Endothelial cell of umbilical vein (primary cell): ENCODE data around the gene FXYD6. TPM values are rescaled to one million over a fixed set of nuclear protein-coding genes. Genes with fewer than 3 reads are reported as not detected.
A peak's percentile ranks its signal among the peaks of the same experiment; 100 is the strongest.

Source experiments
- BruUV-seq: library from RNA; stranded (reverse); fragments of 400-500 nt; replicated peaks from 2 replicates; lab custom pipeline; 2021; lab: Mats Ljungman, UMichigan
- CTCF ChIA-PET: fragments of 300-600, 350-600 bp; sonication (Branson Sonifier 250); formaldehyde crosslinking; loops from one replicate; lab custom pipeline; 2021; ENCODE audit warnings: antibody characterized with exemption, inconsistent platforms; lab: Charles Lee
- POLR2A ChIA-PET: fragments of 300-600, 350-600 bp; sonication (Branson Sonifier 250); formaldehyde crosslinking; loops from one replicate; lab custom pipeline; 2021; ENCODE audit warnings: antibody characterized with exemption, inconsistent platforms; lab: Charles Lee
- DNase-seq: peaks from one replicate; pipeline ENCODE4 v3.0.0-alpha.2; 2011; ENCODE audit warnings: low read depth, low spot score
- FAIRE-seq: peaks from 2 replicates; lab custom pipeline; 2011; peaks lifted over from hg19 to GRCh38; lab: Jason Lieb, UNC
- H2AFZ ChIP-seq: 2 replicates; pipeline ENCODE4 v1.6.0; 2012; ENCODE audit warnings: low read depth, low read length, control low read depth, inconsistent platforms
- H3K27ac ChIP-seq: 2 replicates; pipeline ENCODE4 v1.5.1; 2011; ENCODE audit warnings: low read depth, mild to moderate bottlenecking, control low read depth, low read length, moderate library complexity; ENCODE audit not compliant: insufficient read depth
- H3K27me3 ChIP-seq, 2 experiments: 2 replicates each; pipeline versions ENCODE4 v1.6.0 to v1.6.1; 2011; ENCODE audit warnings: low read length in 2 of 2, mixed read lengths in 1 of 2; ENCODE audit not compliant: control insufficient read depth in 2 of 2, insufficient read depth in 2 of 2
- H3K36me3 ChIP-seq, 2 experiments: 2 replicates in 1 of 2; 3 replicates in 1 of 2; pipeline ENCODE4 v1.5.1; 2011; ENCODE audit warnings: low read length in 2 of 2, mild to moderate bottlenecking in 1 of 2, moderate library complexity in 1 of 2; ENCODE audit not compliant: control insufficient read depth in 2 of 2, insufficient read depth in 2 of 2; ENCODE audit errors: extremely low read depth in 1 of 2
- H3K4me1 ChIP-seq: 3 replicates; pipeline ENCODE4 v1.5.1; 2011; ENCODE audit warnings: mild to moderate bottlenecking, low read length; ENCODE audit not compliant: control insufficient read depth, insufficient read depth; ENCODE audit errors: extremely low read depth
- H3K4me2 ChIP-seq: 2 replicates; pipeline ENCODE4 v1.6.1; 2011; ENCODE audit warnings: low read length, control low read depth, mixed read lengths; ENCODE audit not compliant: insufficient read depth
- H3K4me3 ChIP-seq, 3 experiments: fragments of 200-600 bp in 1 of 3; sonication (generic), shearing (Covaris generic) in 1 of 3; replicated peaks in 1 of 3; 2 replicates each; pipeline ENCODE4 v1.5.1; 2011 to 2016; ENCODE audit warnings: control low read depth in 3 of 3, low read length in 3 of 3, mild to moderate bottlenecking in 2 of 3, inconsistent platforms in 1 of 3, low read depth in 1 of 3, moderate library complexity in 1 of 3; ENCODE audit not compliant: insufficient read depth in 1 of 3
- H3K79me2 ChIP-seq: 2 replicates; pipeline ENCODE4 v1.6.0; 2012; ENCODE audit warnings: low read length, inconsistent platforms; ENCODE audit not compliant: control insufficient read depth, insufficient read depth
- H3K9ac ChIP-seq: replicated peaks from 2 replicates; pipeline ENCODE3; 2011; ENCODE audit warnings: low read length, control low read depth; ENCODE audit not compliant: insufficient read depth; ENCODE audit errors: extremely low read depth
- H3K9me1 ChIP-seq: replicated peaks from 3 replicates; pipeline ENCODE4 v1.6.0; 2011; ENCODE audit warnings: mild to moderate bottlenecking, low read length; ENCODE audit not compliant: control insufficient read depth, insufficient read depth; ENCODE audit errors: extremely low read depth
- H3K9me3 ChIP-seq: replicated peaks from 2 replicates; pipeline ENCODE4 v1.5.1; 2012; ENCODE audit warnings: low read length, inconsistent platforms; ENCODE audit not compliant: control insufficient read depth, insufficient read depth
- H4K20me1 ChIP-seq: replicated peaks from 2 replicates; pipeline ENCODE3; 2011; ENCODE audit warnings: mild to moderate bottlenecking, low read length; ENCODE audit not compliant: control insufficient read depth, insufficient read depth; ENCODE audit errors: extremely low read depth
- EZH2 ChIP-seq: IDR thresholded peaks from 2 replicates; pipeline ENCODE4 v1.6.1; 2012; ENCODE audit warnings: borderline replicate concordance, low read depth, mild to moderate bottlenecking, moderate library complexity, low read length, inconsistent platforms; ENCODE audit not compliant: severe bottlenecking
- FOS ChIP-seq: IDR thresholded peaks from 2 replicates; pipeline ENCODE4 v1.6.1; 2011; ENCODE audit warnings: mild to moderate bottlenecking, low read length, moderate library complexity, borderline replicate concordance; ENCODE audit not compliant: insufficient read depth
- GATA2 ChIP-seq: IDR thresholded peaks from 2 replicates; pipeline ENCODE4 v1.7.0; 2011; ENCODE audit warnings: low read depth, mild to moderate bottlenecking, moderate library complexity, mixed read lengths, low read length; ENCODE audit not compliant: insufficient read length, insufficient read depth
- JUN ChIP-seq: IDR thresholded peaks from 2 replicates; pipeline ENCODE4 v1.6.1; 2011; ENCODE audit warnings: borderline replicate concordance, low read depth; ENCODE audit not compliant: insufficient read length, insufficient read depth
- MYC ChIP-seq: IDR thresholded peaks from one replicate; pipeline ENCODE4 v1.6.1; 2011; ENCODE audit warnings: mild to moderate bottlenecking, low read depth, low read length
- POLR2A ChIP-seq: IDR thresholded peaks from 2 replicates; pipeline ENCODE4 v1.6.1; 2012; ENCODE audit warnings: low read depth, mild to moderate bottlenecking, control low read depth, low read length
- POLR2AphosphoS5 ChIP-seq: IDR thresholded peaks from 2 replicates; pipeline ENCODE4 v1.6.1; 2012; ENCODE audit warnings: low read depth, mild to moderate bottlenecking, control low read depth, low read length, moderate library complexity; ENCODE audit not compliant: insufficient read depth
- dilution Hi-C: fragments of 300-500 bp; cut with MboI; formaldehyde crosslinking; loops from one replicate; pipeline ENCODE4 v1.15.0; 2019; ENCODE audit warnings: low sequenced_read_pairs; ENCODE audit not compliant: extremely low pct_ligation_motif_present
- intact Hi-C: fragments of 100-400 bp; cut with micrococcal nuclease; formaldehyde crosslinking; loops from one replicate; pipeline ENCODE4 v1.10.0; 2022
- polyA plus RNA-seq, 4 experiments: library from polyadenylated mRNA; depleted of rRNA in 3 of 4; stranded (reverse) in 3 of 4; unstranded in 1 of 4; fragments of >200 nt; gene quantifications; 2 replicates each; pipeline versions ENCODE4 v1.2.1 to v1.2.3, GENCODE V29; 2011 to 2012; ENCODE audit warnings: missing spikeins in 1 of 4
- total RNA-seq: library from RNA; stranded (reverse); gene quantifications from 2 replicates; pipeline ENCODE4 v1.2.3, GENCODE V29; 2021
- TF ChIP-seq, protein P1 (sequence below), 2 donors: IDR thresholded peaks; 1 replicate in 1 of 2; 2 replicates in 1 of 2; pipeline ENCODE4 v1.5.1; 2011; ENCODE audit warnings: low read length in 2 of 2, mild to moderate bottlenecking in 2 of 2, moderate library complexity in 2 of 2, control low read depth in 1 of 2, inconsistent platforms in 1 of 2, low read depth in 1 of 2; ENCODE audit not compliant: insufficient read depth in 1 of 2; ENCODE audit errors: extremely low read depth in 1 of 2
- TF ChIP-seq, protein P2 (sequence below): IDR thresholded peaks from 2 replicates; pipeline ENCODE4 v1.6.1; 2011; ENCODE audit not compliant: insufficient read depth, insufficient read length

The FXYD6 gene
- total and polyA plus RNA-seq, 2 donors (not counting 3 experiments of a cell fraction or from before 2014, with no cell fraction given), result 1.4 to 8.7 TPM

DNA sequence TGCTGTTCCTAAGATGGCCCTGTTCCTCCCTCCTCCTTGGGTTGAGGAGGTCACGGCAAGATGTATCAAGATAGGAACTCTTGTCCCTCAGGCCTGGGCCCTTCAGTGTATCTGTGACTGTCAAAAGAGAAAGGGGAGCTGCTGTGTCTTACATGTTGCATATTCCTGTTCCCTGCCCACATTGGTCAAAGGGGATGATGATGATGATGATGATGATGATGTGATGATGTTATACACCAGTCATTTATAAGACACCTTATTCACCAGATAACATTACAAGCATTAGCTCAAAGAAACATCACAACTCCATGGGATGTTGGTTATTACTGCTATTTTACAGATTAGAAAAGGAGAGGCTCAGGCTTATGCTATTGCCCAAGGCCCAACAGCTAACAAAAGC is 13.7 kb downstream of the FXYD6 start:
- no TSS peak for BruUV-seq
- dilution Hi-C loops, result no loop called here
- H3K27ac ChIP-seq, result no peak overlapping the region
- H3K9me1 ChIP-seq, result no peaks in the 10 kb centered on the region
- H2AFZ ChIP-seq, result no peak overlapping the region
- H3K4me2 ChIP-seq, result no peak overlapping the region
- ChIA-PET POLR2A (no interaction called here), CTCF (no interaction called here)
- peaks cover 6% of the 10 kb centered on the region for H3K4me1 ChIP-seq
- intact Hi-C loops, result no loop called here
- no peaks in the 10 kb centered on the region for H3K79me2 ChIP-seq
- no peak overlapping the region for H3K4me3 ChIP-seq
- H3K9me3 ChIP-seq, result no peaks in the 10 kb centered on the region
- H4K20me1 ChIP-seq, result no peaks in the 10 kb centered on the region
- TF ChIP-seq POLR2A, result no peak
- no peak overlapping the region for H3K9ac ChIP-seq
- no peak for DNase-seq
- no peaks in the 10 kb centered on the region for H3K36me3 ChIP-seq
- no peaks in the 10 kb centered on the region for H3K27me3 ChIP-seq
- FAIRE-seq, result no peak

DNA sequence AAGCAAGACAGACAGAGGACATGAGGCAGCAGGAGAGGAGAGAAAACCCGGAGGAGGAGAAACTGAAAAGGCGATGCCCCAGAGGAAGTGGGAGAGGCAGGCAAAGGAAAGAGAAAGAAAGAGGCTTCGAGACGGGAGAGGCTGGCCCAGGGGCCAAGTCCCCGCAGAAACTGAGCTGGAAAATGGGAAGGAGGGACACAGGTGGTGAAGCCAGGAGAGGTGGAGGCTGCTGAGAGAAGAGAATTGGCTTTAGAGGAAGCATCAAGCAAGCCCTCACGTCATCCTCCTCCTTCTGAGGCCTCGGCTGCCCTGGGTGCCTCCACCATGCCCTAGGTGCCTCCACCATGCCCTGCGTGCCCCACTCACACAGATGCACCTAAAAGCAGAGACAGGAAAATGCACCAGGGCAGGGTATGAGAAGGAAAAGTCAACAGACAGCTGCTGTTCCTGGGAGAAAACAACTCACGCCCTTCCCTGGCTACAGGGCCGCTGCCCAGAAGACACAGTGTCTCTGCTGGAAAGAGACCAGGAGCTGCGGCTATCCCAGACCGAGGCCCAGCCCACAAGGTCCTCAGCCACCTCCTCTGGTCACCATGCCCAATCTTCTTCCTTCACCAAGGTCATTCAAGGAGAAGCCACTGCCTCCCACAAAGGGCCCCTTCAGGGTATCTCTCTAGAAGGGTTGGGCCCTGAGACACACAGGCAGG is 14.3 kb downstream of the FXYD6 start:
- dilution Hi-C loops (no loop called here), intact Hi-C loops (no loop called here)
- no TSS peak for BruUV-seq
- ChIA-PET POLR2A (no interaction called here), CTCF (interaction anchor here (1.0 to 1.8 kb wide), 3 partner anchors 18 to 85 kb away, joined by 3 to 10 read pairs (median 4); no protein-coding TSS in a partner anchor)
- Histone ChIP-seq H3K9me1 (no peaks in the 10 kb centered on the region), H3K36me3 (no peaks in the 10 kb centered on the region), H3K27me3 (no peaks in the 10 kb centered on the region), H3K4me1 (peaks cover 6% of the 10 kb centered on the region), H3K9me3 (no peaks in the 10 kb centered on the region), H3K4me2 (no peak overlapping the region), H2AFZ (peak overlapping the region; percentile 42), H3K9ac (no peak overlapping the region), H3K79me2 (no peaks in the 10 kb centered on the region), H3K27ac (no peak overlapping the region), H3K4me3 (no peak overlapping the region), H4K20me1 (no peaks in the 10 kb centered on the region)
- TF ChIP-seq JUN (no peak), POLR2A (no peak), GATA2 (no peak), POLR2AphosphoS5 (no peak), MYC (no peak), FOS (no peak), EZH2 (no peak)
- TF ChIP-seq, protein P1, sequence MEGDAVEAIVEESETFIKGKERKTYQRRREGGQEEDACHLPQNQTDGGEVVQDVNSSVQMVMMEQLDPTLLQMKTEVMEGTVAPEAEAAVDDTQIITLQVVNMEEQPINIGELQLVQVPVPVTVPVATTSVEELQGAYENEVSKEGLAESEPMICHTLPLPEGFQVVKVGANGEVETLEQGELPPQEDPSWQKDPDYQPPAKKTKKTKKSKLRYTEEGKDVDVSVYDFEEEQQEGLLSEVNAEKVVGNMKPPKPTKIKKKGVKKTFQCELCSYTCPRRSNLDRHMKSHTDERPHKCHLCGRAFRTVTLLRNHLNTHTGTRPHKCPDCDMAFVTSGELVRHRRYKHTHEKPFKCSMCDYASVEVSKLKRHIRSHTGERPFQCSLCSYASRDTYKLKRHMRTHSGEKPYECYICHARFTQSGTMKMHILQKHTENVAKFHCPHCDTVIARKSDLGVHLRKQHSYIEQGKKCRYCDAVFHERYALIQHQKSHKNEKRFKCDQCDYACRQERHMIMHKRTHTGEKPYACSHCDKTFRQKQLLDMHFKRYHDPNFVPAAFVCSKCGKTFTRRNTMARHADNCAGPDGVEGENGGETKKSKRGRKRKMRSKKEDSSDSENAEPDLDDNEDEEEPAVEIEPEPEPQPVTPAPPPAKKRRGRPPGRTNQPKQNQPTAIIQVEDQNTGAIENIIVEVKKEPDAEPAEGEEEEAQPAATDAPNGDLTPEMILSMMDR (IDR thresholded peaks at IDR 0.05; ENCODE audit: extremely low read depth in 1 of 2, insufficient read depth in 1 of 2, low read depth in 1 of 2, low read length in 2 of 2), result no peak
- TF ChIP-seq, protein P2, sequence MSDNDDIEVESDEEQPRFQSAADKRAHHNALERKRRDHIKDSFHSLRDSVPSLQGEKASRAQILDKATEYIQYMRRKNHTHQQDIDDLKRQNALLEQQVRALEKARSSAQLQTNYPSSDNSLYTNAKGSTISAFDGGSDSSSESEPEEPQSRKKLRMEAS, result no peak
- FAIRE-seq (no peak), DNase-seq (no peak)
